PC-9 (cell line): ENCODE results near the gene STX8. TPM values are rescaled to one million over a fixed set of nuclear protein-coding genes. Genes with fewer than 3 reads are reported as not detected.

Source experiments
- BruUV-seq: library from RNA; stranded (reverse); fragments of 400-500 nt; replicated peaks from 2 replicates; lab custom pipeline; 2021; lab: Mats Ljungman, UMichigan
- CTCF ChIA-PET: fragments of 300-600 bp; sonication (Branson Sonifier 250); formaldehyde crosslinking; loops from one replicate; lab custom pipeline; 2022; ENCODE audit warnings: antibody characterized with exemption; lab: Charles Lee
- POLR2A ChIA-PET: fragments of 300-600 bp; sonication (Branson Sonifier 250); formaldehyde crosslinking; loops from one replicate; lab custom pipeline; 2022; ENCODE audit warnings: antibody characterized with exemption; ENCODE audit not compliant: unreplicated experiment; lab: Charles Lee
- DNase-seq, 2 experiments: peaks; one replicate each; pipeline versions ENCODE4 v3.0.0 to v3.0.0-alpha.2; 2015 to 2022; ENCODE audit warnings: mixed read lengths in 1 of 2
- H2AFZ ChIP-seq: fragments of 200-600 bp; sonication (generic); 2 replicates; pipeline ENCODE4 v1.8.1; 2017; ENCODE audit warnings: antibody characterized with exemption
- H3F3A ChIP-seq: fragments of 200-600 bp; sonication (generic); 2 replicates; pipeline ENCODE4 v1.8.1; 2017; ENCODE audit warnings: antibody characterized with exemption, mild to moderate bottlenecking, low read depth; ENCODE audit not compliant: insufficient read depth
- H3K27ac ChIP-seq: fragments of 200-600 bp; sonication (generic); 2 replicates; pipeline ENCODE4 v1.6.1; 2016; ENCODE audit warnings: mixed run types
- H3K27me3 ChIP-seq: fragments of 200-600 bp; sonication (generic); 2 replicates; pipeline ENCODE4 v1.6.1; 2016; ENCODE audit warnings: low read depth, mixed run types; ENCODE audit not compliant: insufficient read depth
- H3K36me3 ChIP-seq: fragments of 200-600 bp; sonication (generic); 2 replicates; pipeline ENCODE4 v1.6.1; 2016; ENCODE audit warnings: low read depth, mixed run types
- H3K4me1 ChIP-seq: fragments of 200-600 bp; sonication (generic); replicated peaks from 2 replicates; pipeline ENCODE4 v1.6.1; 2016; ENCODE audit warnings: mixed run types; ENCODE audit not compliant: insufficient read depth
- H3K4me2 ChIP-seq: fragments of 200-600 bp; sonication (generic); 2 replicates; pipeline ENCODE4 v1.6.1; 2017; ENCODE audit warnings: mixed run types
- H3K4me3 ChIP-seq: fragments of 200-600 bp; sonication (generic); 2 replicates; pipeline ENCODE4 v1.6.1; 2016; ENCODE audit warnings: mixed run types
- H3K79me2 ChIP-seq: fragments of 200-600 bp; sonication (generic); 2 replicates; pipeline ENCODE4 v1.6.1; 2017; ENCODE audit warnings: low read depth, mixed run types
- H3K9me2 ChIP-seq: fragments of 200-600 bp; sonication (generic); 2 replicates; pipeline ENCODE4 v1.8.1; 2017; ENCODE audit warnings: mild to moderate bottlenecking; ENCODE audit not compliant: insufficient read depth
- H3K9me3 ChIP-seq: fragments of 200-600 bp; sonication (generic); 2 replicates; pipeline ENCODE4 v1.8.1; 2016; ENCODE audit warnings: low read depth; ENCODE audit not compliant: insufficient read depth
- H4K20me1 ChIP-seq: fragments of 200-600 bp; sonication (generic); 2 replicates; pipeline ENCODE4 v1.8.1; 2017; ENCODE audit not compliant: insufficient read depth
- CTCF ChIP-seq: fragments of 200-600 bp; sonication (generic); conservative IDR thresholded peaks from 2 replicates; pipeline ENCODE4 v1.6.1; 2017; ENCODE audit warnings: mixed run types, antibody characterized with exemption, mild to moderate bottlenecking, moderate library complexity
- EZH2 ChIP-seq: fragments of 200-600 bp; sonication (generic); IDR thresholded peaks from 2 replicates; pipeline ENCODE4 v1.8.0; 2017; ENCODE audit warnings: antibody characterized with exemption, low read depth
- intact Hi-C: fragments of 100-400 bp; cut with micrococcal nuclease; formaldehyde crosslinking; loops from one replicate; pipeline ENCODE4 v1.10.0; 2022; ENCODE audit not compliant: unreplicated experiment
- total RNA-seq: library from RNA; stranded (reverse); gene quantifications from 2 replicates; pipeline ENCODE4 v1.2.3, GENCODE V29; 2021

STX8 gene
- total RNA-seq, 1 experiment from 2014 or later = 60.6 TPM

GRCh38 chr17:9226130-9226793, 349.4 kb downstream of the STX8 start:
- DNase-seq = no peak
- POLR2A ChIA-PET = no interaction called here
- no peaks in the 10 kb centered on the region for H3K36me3 ChIP-seq
- H3F3A ChIP-seq = no peaks in the 10 kb centered on the region
- no TSS peak for BruUV-seq
- H3K27me3 ChIP-seq = no peaks in the 10 kb centered on the region
- no peak overlapping the region for H3K4me2 ChIP-seq
- H3K9me3 ChIP-seq = no peaks in the 10 kb centered on the region
- no peaks in the 10 kb centered on the region for H3K9me2 ChIP-seq
- no peak overlapping the region for H2AFZ ChIP-seq
- H3K4me1 ChIP-seq = no peaks in the 10 kb centered on the region
- TF ChIP-seq CTCF = no peak
- TF ChIP-seq EZH2 = no peak
- CTCF ChIA-PET = no interaction called here
- H3K27ac ChIP-seq = no peak overlapping the region
- H4K20me1 ChIP-seq = no peaks in the 10 kb centered on the region
- intact Hi-C loops = no loop called here
- H3K4me3 ChIP-seq = no peak overlapping the region
- H3K79me2 ChIP-seq = no peaks in the 10 kb centered on the region

- H2AFZ ChIP-seq = no peak overlapping the region
- H3K9me3 ChIP-seq = no peaks in the 10 kb centered on the region
- no TSS peak for BruUV-seq
- DNase-seq = no peak
- no peaks in the 10 kb centered on the region for H3K9me2 ChIP-seq
- no peak for TF ChIP-seq EZH2
- H3K36me3 ChIP-seq = no peaks in the 10 kb centered on the region
- no peaks in the 10 kb centered on the region for H3K4me1 ChIP-seq
- no peaks in the 10 kb centered on the region for H4K20me1 ChIP-seq
- no peaks in the 10 kb centered on the region for H3F3A ChIP-seq
- H3K27ac ChIP-seq = no peak overlapping the region
- intact Hi-C loops = no loop called here
- no peaks in the 10 kb centered on the region for H3K27me3 ChIP-seq
- H3K4me3 ChIP-seq = no peak overlapping the region
- CTCF ChIA-PET = no interaction called here
- POLR2A ChIA-PET = no interaction called here
- H3K4me2 ChIP-seq = no peak overlapping the region
- no peaks in the 10 kb centered on the region for H3K79me2 ChIP-seq
Observed at GRCh38 chr17:9225305-9226101, 350.1 kb downstream of the STX8 start.

GRCh38 chr17:9224485-9224884, 351.1 kb downstream of the STX8 start:
- no peaks in the 10 kb centered on the region for H3K9me3 ChIP-seq
- no peaks in the 10 kb centered on the region for H3K36me3 ChIP-seq
- no peaks in the 10 kb centered on the region for H3K4me1 ChIP-seq
- no peaks in the 10 kb centered on the region for H3K9me2 ChIP-seq
- ChIA-PET POLR2A (no interaction called here), CTCF (no interaction called here)
- no peak overlapping the region for H3K27ac ChIP-seq
- H3K4me3 ChIP-seq = no peak overlapping the region
- H4K20me1 ChIP-seq = no peaks in the 10 kb centered on the region
- no peaks in the 10 kb centered on the region for H3F3A ChIP-seq
- no peak overlapping the region for H3K4me2 ChIP-seq
- TF ChIP-seq EZH2 = no peak
- TF ChIP-seq CTCF = no peak
- no peak for DNase-seq
- BruUV-seq = no TSS peak
- H3K27me3 ChIP-seq = no peaks in the 10 kb centered on the region
- no peak overlapping the region for H2AFZ ChIP-seq
- H3K79me2 ChIP-seq = no peaks in the 10 kb centered on the region
- intact Hi-C loops = no loop called here
